ENCODE data around the gene PGAM2. TPM values are rescaled to one million over a fixed set of nuclear protein-coding genes. Genes with fewer than 3 reads are reported as not detected.

Gene PGAM2
- total RNA-seq, 4 donors from 2014 or later, result 2.2 to 28.0 (median 9.1) TPM

DNA sequence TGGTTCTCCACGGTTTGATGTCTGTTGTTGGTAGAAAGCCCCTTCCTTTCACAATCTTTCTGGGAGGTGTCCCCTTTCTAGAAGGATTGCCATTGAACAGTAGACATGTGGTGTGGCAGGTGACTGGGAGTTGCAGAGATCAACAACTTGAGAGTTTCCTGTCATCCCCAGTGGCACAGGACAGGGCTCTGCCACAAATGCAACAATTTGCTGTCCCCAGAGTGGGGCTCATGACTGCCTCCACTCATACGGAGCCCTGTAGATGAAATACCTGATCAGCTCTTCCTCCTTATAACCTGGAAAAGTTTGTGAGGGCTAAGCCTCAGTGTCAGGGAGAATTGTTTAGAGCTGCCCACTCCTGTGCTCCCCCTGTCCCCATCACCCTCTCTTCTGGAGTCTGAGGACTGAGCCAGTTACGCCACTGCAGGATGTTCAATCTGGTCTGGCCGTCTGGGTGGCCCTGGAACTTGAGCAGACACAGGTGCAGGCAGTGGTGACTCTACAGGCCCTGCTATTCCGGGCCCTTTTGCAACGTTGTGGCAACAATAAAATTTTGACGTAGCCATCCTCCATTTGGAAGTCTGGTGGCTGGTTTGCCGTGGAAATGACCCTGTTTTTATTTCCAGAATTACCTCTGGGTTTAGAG, 14.3 kb downstream of the PGAM2 start:
- Histone ChIP-seq H3K4me3 (replicated peaks in 1 of 3) (no peak overlapping the region), H3K4me1 (peaks cover 0 to 6% of the 10 kb centered on the region in 2 donors), H3K27ac (no peak overlapping the region), H3K27me3 (no peaks in the 10 kb centered on the region), H3K36me3 (peaks cover 33 to 46% of the 10 kb centered on the region in 2 donors), H3K9me3 (no peaks in the 10 kb centered on the region)
- intact Hi-C loops (cut with DNase I), result no loop called here
- no peak for DNase-seq
- no peak for TF ChIP-seq POLR2A (IDR thresholded peaks at IDR 0.05)
- TF ChIP-seq, protein P1, sequence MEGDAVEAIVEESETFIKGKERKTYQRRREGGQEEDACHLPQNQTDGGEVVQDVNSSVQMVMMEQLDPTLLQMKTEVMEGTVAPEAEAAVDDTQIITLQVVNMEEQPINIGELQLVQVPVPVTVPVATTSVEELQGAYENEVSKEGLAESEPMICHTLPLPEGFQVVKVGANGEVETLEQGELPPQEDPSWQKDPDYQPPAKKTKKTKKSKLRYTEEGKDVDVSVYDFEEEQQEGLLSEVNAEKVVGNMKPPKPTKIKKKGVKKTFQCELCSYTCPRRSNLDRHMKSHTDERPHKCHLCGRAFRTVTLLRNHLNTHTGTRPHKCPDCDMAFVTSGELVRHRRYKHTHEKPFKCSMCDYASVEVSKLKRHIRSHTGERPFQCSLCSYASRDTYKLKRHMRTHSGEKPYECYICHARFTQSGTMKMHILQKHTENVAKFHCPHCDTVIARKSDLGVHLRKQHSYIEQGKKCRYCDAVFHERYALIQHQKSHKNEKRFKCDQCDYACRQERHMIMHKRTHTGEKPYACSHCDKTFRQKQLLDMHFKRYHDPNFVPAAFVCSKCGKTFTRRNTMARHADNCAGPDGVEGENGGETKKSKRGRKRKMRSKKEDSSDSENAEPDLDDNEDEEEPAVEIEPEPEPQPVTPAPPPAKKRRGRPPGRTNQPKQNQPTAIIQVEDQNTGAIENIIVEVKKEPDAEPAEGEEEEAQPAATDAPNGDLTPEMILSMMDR (IDR thresholded peaks at IDR 0.05), result no peak
- WGBS, 2 donors, result 81 to 85% methylated on average over 8 of the region's 8 CpGs

DNA sequence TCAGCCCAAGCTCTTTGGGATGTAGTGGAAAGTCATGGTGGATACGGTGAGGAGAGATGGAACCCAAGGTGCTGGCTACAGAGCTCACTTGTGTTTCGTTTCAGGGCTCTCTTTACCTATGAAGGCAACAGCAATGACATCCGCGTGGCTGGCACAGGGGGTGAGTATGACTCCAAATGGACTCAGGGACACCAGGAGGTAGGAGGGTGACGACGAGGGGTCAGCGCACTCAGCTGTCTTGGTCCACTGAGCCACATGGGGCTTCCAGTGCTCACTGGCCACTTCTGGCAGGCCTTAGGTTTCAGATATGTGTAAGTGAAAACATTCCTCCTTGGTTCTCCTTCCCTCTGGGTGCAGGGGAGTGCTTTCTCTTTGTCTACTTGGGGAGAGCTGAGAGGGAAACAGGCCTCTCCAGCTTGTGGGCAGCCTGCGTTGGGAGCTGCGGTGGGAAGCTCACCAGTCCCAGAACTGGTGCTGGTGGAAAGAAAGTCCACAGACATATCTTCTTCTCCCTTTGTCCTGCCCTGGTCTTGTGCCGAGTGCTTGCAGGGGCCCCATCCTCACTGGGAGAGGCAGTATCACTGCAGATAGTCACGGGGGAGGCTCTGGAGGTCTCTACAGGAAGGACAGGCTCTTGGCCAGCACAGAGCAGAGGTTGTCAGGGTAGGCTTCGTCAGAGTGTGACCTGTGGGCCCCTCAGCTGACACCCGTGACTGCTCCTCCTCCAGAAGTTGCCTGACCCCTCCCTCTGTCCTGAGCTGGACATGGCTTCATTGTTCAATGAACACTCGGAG, 15.0 kb downstream of the PGAM2 start:
- intact Hi-C loops (cut with DNase I), result no loop called here
- Histone ChIP-seq H3K9me3 (no peaks in the 10 kb centered on the region), H3K36me3 (peaks cover 32 to 46% of the 10 kb centered on the region in 2 donors), H3K27me3 (no peaks in the 10 kb centered on the region), H3K4me3 (replicated peaks in 1 of 3) (no peak overlapping the region), H3K4me1 (peaks cover 6 to 12% of the 10 kb centered on the region in 2 donors), H3K27ac (no peak overlapping the region)
- DNase-seq, result no peak
- TF ChIP-seq, protein P1 (IDR thresholded peaks at IDR 0.05), result no peak
- TF ChIP-seq POLR2A (IDR thresholded peaks at IDR 0.05), result no peak
- WGBS, 2 donors, result 90 to 94% methylated on average over 9 to 14 of the region's 14 CpGs

DNA sequence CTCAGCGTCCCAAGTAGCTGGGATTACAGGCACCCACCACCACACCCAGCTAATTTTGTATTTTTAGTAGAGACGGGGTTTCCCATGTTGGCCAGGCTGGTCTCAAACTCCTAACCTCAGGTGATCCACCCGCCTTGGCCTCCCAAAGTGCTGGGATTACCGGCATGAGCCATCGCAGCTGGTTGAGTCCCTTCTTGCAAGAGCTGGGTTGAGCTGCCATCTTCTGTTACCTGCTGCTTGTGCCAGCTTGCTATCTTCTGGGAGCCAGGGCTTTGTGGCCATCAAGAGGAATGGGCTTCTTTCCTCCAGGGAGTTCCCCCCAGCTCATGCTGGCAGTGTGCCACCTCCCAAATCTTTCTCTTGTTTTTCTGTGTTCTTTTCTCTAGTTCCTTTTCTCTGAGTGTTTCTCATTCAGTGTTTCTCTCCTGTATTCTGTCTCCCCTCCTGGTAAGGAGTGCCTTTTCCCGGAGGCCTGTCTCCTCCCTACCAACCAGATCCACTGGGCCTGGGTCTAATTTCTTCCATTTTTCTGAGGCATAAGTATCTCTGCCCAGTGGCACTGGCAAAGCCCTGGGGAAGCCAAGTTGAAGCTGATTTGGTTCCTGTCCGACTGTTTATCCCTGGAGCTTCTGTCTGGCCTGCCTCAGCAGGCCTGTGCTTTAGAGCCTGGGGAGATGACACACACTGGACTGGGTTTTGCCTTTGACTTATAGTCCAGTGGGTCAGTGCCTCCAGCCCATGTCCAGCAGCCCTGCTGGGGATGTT, 17.2 kb downstream of the PGAM2 start:
- 91 to 94% methylated on average over 7 of the region's 7 CpGs for WGBS, 2 donors
- intact Hi-C loops (cut with DNase I), result no loop called here
- Histone ChIP-seq H3K36me3 (peaks cover 24 to 32% of the 10 kb centered on the region in 2 donors), H3K27me3 (no peaks in the 10 kb centered on the region), H3K4me3 (replicated peaks in 1 of 3) (no peak overlapping the region), H3K27ac (no peak overlapping the region), H3K4me1 (peaks cover 14 to 23% of the 10 kb centered on the region in 2 donors), H3K9me3 (no peaks in the 10 kb centered on the region)
- TF ChIP-seq, protein P1 (IDR thresholded peaks at IDR 0.05), result no peak
- TF ChIP-seq POLR2A (IDR thresholded peaks at IDR 0.05), result no peak
- DNase-seq, result no peak

DNA sequence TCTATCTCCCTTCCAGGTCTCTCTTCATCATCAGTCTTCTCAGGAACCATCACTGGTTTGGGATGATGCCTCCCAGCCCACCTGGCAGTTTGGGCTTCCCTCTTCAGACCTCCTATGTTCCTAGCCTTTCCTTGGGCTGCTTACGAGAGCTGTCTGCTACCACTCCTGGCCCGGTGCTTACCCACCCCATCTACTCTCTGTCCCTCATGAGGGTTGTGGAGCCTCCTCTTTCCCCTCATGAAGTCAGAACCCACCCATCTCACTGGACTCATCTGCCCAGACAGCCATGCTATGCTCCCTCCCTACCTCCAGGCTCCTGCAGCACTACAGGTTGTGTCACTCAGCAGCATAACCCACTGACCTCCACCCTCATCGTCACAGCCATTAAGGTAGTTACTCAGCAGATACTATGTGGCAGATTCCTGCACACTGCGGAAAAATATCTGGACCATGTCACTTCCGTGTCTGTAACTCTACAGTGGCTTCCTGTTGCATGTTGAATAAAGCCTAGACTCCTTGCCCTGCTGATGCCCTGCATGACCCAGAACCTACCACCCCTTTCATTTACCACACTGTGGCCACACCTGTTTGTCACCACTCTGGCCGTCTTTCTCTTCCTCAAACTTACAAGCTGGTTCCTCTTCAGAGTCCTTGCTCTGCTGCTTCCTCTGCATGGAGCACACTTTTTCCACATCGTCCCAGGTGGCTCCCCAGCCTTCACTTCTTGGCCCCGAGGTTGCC, 18.9 kb downstream of the PGAM2 start:
- Histone ChIP-seq H3K27me3 (no peaks in the 10 kb centered on the region), H3K4me3 (replicated peaks in 1 of 3) (no peak overlapping the region), H3K27ac (no peak overlapping the region), H3K9me3 (no peaks in the 10 kb centered on the region), H3K36me3 (peaks cover 16 to 18% of the 10 kb centered on the region in 2 donors), H3K4me1 (peaks cover 14 to 23% of the 10 kb centered on the region in 2 donors)
- intact Hi-C loops (cut with DNase I), result no loop called here
- TF ChIP-seq, protein P1 (IDR thresholded peaks at IDR 0.05), result no peak
- no peak for TF ChIP-seq POLR2A (IDR thresholded peaks at IDR 0.05)
- WGBS, 2 donors, result 78% methylated on average over 8 of the region's 8 CpGs
- DNase-seq, result no peak

Data from thyroid gland (tissue), 4 donors.